ENCODE measurements around the gene WDR90. TPM values are rescaled to one million over a fixed set of nuclear protein-coding genes. Genes with fewer than 3 reads are reported as not detected.

WDR90 gene
- total RNA-seq, 1 experiment from 2014 or later, result 47.9 TPM

DNA sequence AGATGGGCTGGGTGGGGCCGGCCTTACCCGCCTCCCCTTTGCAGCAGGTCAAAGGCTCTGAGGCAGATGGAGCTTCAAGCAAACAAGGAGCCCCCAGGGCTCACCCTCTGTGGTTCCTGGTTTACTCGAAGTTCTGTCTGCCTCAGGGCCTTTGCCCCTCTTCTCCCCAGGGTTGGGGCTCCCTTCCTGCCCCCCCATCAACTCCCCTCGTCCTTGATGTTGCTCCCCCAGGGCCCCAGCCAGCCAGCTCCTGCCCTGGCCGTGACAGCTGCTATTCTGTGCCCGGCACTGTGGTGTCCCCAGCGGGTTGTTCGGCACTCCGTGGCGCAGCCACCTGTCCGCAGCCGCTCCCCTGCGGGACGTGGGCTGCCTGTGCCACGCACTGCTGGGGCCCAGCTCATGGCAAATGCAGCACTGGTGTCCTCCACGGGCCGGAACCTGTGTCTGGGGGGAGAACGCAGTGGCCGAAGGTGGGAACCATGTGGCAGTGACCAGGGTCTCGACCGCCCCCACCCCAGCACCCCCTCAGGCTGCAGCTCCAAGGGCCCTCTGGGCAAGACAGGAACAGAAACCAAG lies 61.4 kb downstream of the WDR90 start:
- CTCF ChIA-PET, result interaction anchor here (0.6 to 3.9 kb wide), 10 partner anchors 9 to 1353 kb away, joined by 3 to 34 read pairs (median 3); partner anchors contain the start of genes CHTF18 and RPUSD1

DNA sequence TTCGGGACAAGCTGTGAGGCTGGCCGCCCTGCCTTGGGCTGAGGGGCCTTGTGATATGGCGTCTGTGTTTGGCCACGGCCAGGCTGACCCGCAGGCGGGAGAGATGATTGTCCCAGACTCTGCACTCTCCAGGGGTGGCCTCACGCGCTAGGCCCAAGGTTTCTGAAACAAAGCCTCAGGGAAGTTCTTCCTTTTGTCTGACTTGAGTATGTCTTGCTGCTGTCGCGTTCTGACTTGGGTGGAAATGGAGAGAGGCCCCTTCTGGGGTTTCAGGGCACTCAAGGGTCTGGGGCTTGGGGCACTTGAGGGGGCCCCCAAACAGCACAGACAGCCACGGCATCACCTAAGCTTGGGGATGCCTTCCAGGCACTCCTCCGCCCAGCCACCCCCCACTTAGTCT lies 61.9 kb downstream of the WDR90 start:
- Mint-ChIP-seq H3K4me1 (ENCODE audit: insufficient read depth, unreplicated experiment) (peaks cover 24% of the 10 kb centered on the region), H3K36me3 (ENCODE audit: insufficient read depth, unreplicated experiment) (peaks cover 4% of the 10 kb centered on the region), H3K4me3 (ENCODE audit: unreplicated experiment) (peak overlapping the region; percentile 36), H3K27me3 (ENCODE audit: insufficient read depth, unreplicated experiment) (no peaks in the 10 kb centered on the region), H3K27ac (ENCODE audit: low read depth, unreplicated experiment) (peak overlapping the region; percentile 31), H3K9me3 (ENCODE audit: unreplicated experiment) (no peaks in the 10 kb centered on the region)
- BruUV-seq (replicated peaks), result no TSS peak
- POLR2A ChIA-PET, result interaction anchor here (0.7 to 8.8 kb wide), 3 partner anchors 13 to 74 kb away, joined by 3 to 124 read pairs (median 5); partner anchors contain the start of genes ANTKMT, CCDC78, HAGHL and WDR24
- no peak for DNase-seq (ENCODE audit: unreplicated experiment)
- intact Hi-C loops (cut with micrococcal nuclease), result loop anchor here (2.0 kb wide), 1 partner anchor 344 kb away; no protein-coding TSS in a partner anchor
- TF ChIP-seq, protein P1, sequence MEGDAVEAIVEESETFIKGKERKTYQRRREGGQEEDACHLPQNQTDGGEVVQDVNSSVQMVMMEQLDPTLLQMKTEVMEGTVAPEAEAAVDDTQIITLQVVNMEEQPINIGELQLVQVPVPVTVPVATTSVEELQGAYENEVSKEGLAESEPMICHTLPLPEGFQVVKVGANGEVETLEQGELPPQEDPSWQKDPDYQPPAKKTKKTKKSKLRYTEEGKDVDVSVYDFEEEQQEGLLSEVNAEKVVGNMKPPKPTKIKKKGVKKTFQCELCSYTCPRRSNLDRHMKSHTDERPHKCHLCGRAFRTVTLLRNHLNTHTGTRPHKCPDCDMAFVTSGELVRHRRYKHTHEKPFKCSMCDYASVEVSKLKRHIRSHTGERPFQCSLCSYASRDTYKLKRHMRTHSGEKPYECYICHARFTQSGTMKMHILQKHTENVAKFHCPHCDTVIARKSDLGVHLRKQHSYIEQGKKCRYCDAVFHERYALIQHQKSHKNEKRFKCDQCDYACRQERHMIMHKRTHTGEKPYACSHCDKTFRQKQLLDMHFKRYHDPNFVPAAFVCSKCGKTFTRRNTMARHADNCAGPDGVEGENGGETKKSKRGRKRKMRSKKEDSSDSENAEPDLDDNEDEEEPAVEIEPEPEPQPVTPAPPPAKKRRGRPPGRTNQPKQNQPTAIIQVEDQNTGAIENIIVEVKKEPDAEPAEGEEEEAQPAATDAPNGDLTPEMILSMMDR (IDR thresholded peaks at IDR 0.05; ENCODE audit: unreplicated experiment), result no peak
- CTCF ChIA-PET, result interaction anchor here (0.6 to 3.9 kb wide), 9 partner anchors 9 to 1353 kb away, joined by 3 to 34 read pairs (median 3); partner anchors contain the start of genes CHTF18 and RPUSD1

More for the DNA sequence above, 61.4 kb downstream of the WDR90 start:
- no TSS peak for BruUV-seq (replicated peaks)
- DNase-seq (ENCODE audit: unreplicated experiment), result no peak
- peaks cover 24% of the 10 kb centered on the region for H3K4me1 Mint-ChIP-seq (ENCODE audit: insufficient read depth, unreplicated experiment)
- peak overlapping the region; percentile 46 for H3K4me3 Mint-ChIP-seq (ENCODE audit: unreplicated experiment)
- TF ChIP-seq, protein P1 (IDR thresholded peaks at IDR 0.05; ENCODE audit: unreplicated experiment), result no peak
- H3K27me3 Mint-ChIP-seq (ENCODE audit: insufficient read depth, unreplicated experiment), result no peaks in the 10 kb centered on the region
- peak overlapping the region; percentile 31 for H3K27ac Mint-ChIP-seq (ENCODE audit: low read depth, unreplicated experiment)
- H3K36me3 Mint-ChIP-seq (ENCODE audit: insufficient read depth, unreplicated experiment), result peaks cover 4% of the 10 kb centered on the region
- intact Hi-C loops (cut with micrococcal nuclease), result loop anchor here (2.0 kb wide), 1 partner anchor 344 kb away; no protein-coding TSS in a partner anchor
- no peaks in the 10 kb centered on the region for H3K9me3 Mint-ChIP-seq (ENCODE audit: unreplicated experiment)
- POLR2A ChIA-PET, result interaction anchor here (0.6 to 8.8 kb wide), 4 partner anchors 14 to 75 kb away, joined by 3 to 124 read pairs (median 6); partner anchors contain the start of genes ANTKMT, CCDC78, CIAO3 and HAGHL

DNA sequence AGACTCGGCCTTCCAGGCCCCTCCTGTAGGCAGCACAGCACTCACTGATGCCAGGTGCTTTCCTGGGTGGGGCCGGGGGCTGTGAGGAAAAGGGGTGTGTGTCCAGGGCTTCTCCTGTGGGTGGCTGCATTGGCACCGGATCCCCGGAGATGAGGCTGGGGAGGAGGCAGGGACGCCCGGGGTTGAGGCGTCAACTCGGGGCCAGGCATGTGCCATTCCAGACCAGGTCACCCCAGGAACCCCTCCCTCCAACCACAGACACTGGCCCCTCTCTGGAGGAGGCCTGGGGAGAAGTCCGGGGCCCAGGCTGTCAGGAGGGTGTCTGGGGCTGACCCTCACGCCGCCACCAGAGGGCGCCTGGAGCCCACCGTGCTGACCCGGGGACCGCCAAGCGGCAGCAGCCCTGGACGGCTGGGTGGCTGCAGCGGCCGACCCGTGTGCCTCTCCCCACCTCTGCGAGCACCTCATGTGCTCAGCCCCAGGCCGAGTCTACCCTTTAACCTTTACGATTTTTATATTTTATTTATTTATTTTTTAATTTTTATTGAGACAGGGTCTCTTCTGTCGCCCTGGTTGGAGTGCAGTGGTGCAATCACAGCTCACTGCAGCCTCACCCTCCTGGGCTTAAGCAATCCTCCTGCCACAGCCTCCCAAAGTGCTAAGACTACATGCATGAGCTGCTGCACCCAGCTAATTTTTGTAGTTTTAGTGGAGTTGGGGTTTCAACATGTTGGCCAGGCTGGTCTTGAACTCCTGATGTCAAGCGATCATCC lies 62.6 kb downstream of the WDR90 start:
- Mint-ChIP-seq H3K9me3 (ENCODE audit: unreplicated experiment) (no peaks in the 10 kb centered on the region), H3K36me3 (ENCODE audit: insufficient read depth, unreplicated experiment) (peaks cover 4% of the 10 kb centered on the region), H3K27me3 (ENCODE audit: insufficient read depth, unreplicated experiment) (no peaks in the 10 kb centered on the region), H3K4me1 (ENCODE audit: insufficient read depth, unreplicated experiment) (peaks cover 24% of the 10 kb centered on the region), H3K4me3 (ENCODE audit: unreplicated experiment) (peak overlapping the region; percentile 36), H3K27ac (ENCODE audit: low read depth, unreplicated experiment) (peak overlapping the region; percentile 31)
- ChIA-PET CTCF (interaction anchor here (0.6 to 3.9 kb wide), 33 partner anchors 8 to 1352 kb away, joined by 3 to 34 read pairs (median 4); partner anchors contain the start of genes ANTKMT, CHTF18, CIAO3 and HAGHL), POLR2A (interaction anchor here (0.6 to 8.8 kb wide), 24 partner anchors 7 to 377 kb away, joined by 3 to 124 read pairs (median 4); partner anchors contain the start of genes ANTKMT, CCDC78, CIAO3 and HAGHL)
- intact Hi-C loops (cut with micrococcal nuclease), result loop anchor here (1.0 to 2.0 kb wide), 2 partner anchors 74 to 343 kb away; no protein-coding TSS in a partner anchor
- no TSS peak for BruUV-seq (replicated peaks)
- DNase-seq (ENCODE audit: unreplicated experiment), result peak; percentile 68
- TF ChIP-seq, protein P1 (IDR thresholded peaks at IDR 0.05; ENCODE audit: unreplicated experiment), result peak; percentile 91
